OCI-LY7 (cell line): ENCODE results near the gene GAP43. TPM values are rescaled to one million over a fixed set of nuclear protein-coding genes. Genes with fewer than 3 reads are reported as not detected.

Experiments used
- BruUV-seq: library from RNA; stranded (reverse); fragments of 400-500 nt; replicated peaks from 2 replicates; lab custom pipeline; 2021; lab: Mats Ljungman, UMichigan
- CTCF ChIA-PET: fragments of 300-600 bp; sonication (Branson Sonifier 250); formaldehyde crosslinking; loops from one replicate; lab custom pipeline; 2022; ENCODE audit warnings: antibody characterized with exemption; ENCODE audit not compliant: unreplicated experiment; lab: Charles Lee
- POLR2A ChIA-PET: fragments of 300-600 bp; sonication (Branson Sonifier 250); formaldehyde crosslinking; loops from one replicate; lab custom pipeline; 2022; ENCODE audit warnings: antibody characterized with exemption; lab: Charles Lee
- DNase-seq: peaks from one replicate; pipeline ENCODE4 v3.0.0-alpha.2; 2015; ENCODE audit warnings: low spot score
- H2AFZ ChIP-seq: fragments of 200-600 bp; sonication (generic), shearing (Covaris generic); 2 replicates; pipeline ENCODE4 v1.6.1; 2014; ENCODE audit warnings: mild to moderate bottlenecking, antibody characterized with exemption, low read length, moderate library complexity
- H3K27ac ChIP-seq: fragments of 200-600 bp; sonication (generic); 2 replicates; pipeline ENCODE4 v1.5.1; 2014; ENCODE audit warnings: mixed run types, low read depth, mild to moderate bottlenecking, moderate library complexity, low read length, inconsistent platforms; ENCODE audit not compliant: poor library complexity, severe bottlenecking
- H3K36me3 ChIP-seq: fragments of 200-600 bp; sonication (generic); 2 replicates; pipeline ENCODE4 v1.6.1; 2014; ENCODE audit warnings: mild to moderate bottlenecking, antibody characterized with exemption, low read length, moderate library complexity, mixed read lengths; ENCODE audit not compliant: insufficient read depth
- H3K4me1 ChIP-seq: fragments of 200-600 bp; sonication (generic); 2 replicates; pipeline ENCODE4 v1.5.1; 2014; ENCODE audit warnings: mild to moderate bottlenecking, low read length; ENCODE audit not compliant: insufficient read depth, poor library complexity, severe bottlenecking
- H3K4me2 ChIP-seq: fragments of 200-600 bp; sonication (generic); 2 replicates; pipeline ENCODE4 v1.6.1; 2014; ENCODE audit warnings: mild to moderate bottlenecking, low read length
- H3K4me3 ChIP-seq: fragments of 200-600 bp; sonication (generic); 2 replicates; pipeline ENCODE4 v1.5.1; 2014; ENCODE audit warnings: mild to moderate bottlenecking, low read depth, low read length; ENCODE audit not compliant: poor library complexity, severe bottlenecking
- H3K79me2 ChIP-seq: fragments of 200-600 bp; sonication (generic); 2 replicates; pipeline ENCODE4 v1.6.1; 2016; ENCODE audit warnings: low read depth, mild to moderate bottlenecking, low read length, moderate library complexity, mixed read lengths; ENCODE audit not compliant: insufficient read depth
- H3K9me2 ChIP-seq: fragments of 200-600 bp; sonication (generic); 2 replicates; pipeline ENCODE4 v1.6.1; 2016; ENCODE audit warnings: mild to moderate bottlenecking, low read length, mixed read lengths; ENCODE audit not compliant: insufficient read depth
- H3K9me3 ChIP-seq: fragments of 200-600 bp; sonication (generic); 2 replicates; pipeline ENCODE4 v1.6.1; 2014; ENCODE audit warnings: mild to moderate bottlenecking, mixed run types, low read length, mixed read lengths
- H4K20me1 ChIP-seq: fragments of 200-600 bp; sonication (generic); 2 replicates; pipeline ENCODE4 v1.6.1; 2014; ENCODE audit warnings: mild to moderate bottlenecking, antibody characterized with exemption, low read length, moderate library complexity, mixed read lengths; ENCODE audit not compliant: insufficient read depth
- EZH2phosphoT487 ChIP-seq: fragments of 200-600 bp; sonication (generic); IDR thresholded peaks from 2 replicates; pipeline ENCODE4 v1.6.1; 2018; ENCODE audit warnings: low read depth, borderline replicate concordance, mild to moderate bottlenecking, mixed run types, antibody characterized with exemption, low read length, moderate library complexity, mixed read lengths
- intact Hi-C: fragments of 100-400 bp; cut with micrococcal nuclease; formaldehyde crosslinking; loops from one replicate; pipeline ENCODE4 v1.10.0; 2022; ENCODE audit not compliant: unreplicated experiment
- total RNA-seq, 2 experiments: library from RNA; depleted of rRNA in 1 of 2; stranded (reverse); fragments of >200 nt in 1 of 2; shearing (Covaris generic) in 1 of 2; gene quantifications; 2 replicates each; pipeline ENCODE4 v1.2.3, GENCODE V29; 2014 to 2022
- TF ChIP-seq, protein P1 (sequence below): fragments of 200-600 bp; sonication (generic); conservative IDR thresholded peaks from 2 replicates; pipeline ENCODE4 v1.5.1; 2014; ENCODE audit warnings: mild to moderate bottlenecking, antibody characterized with exemption, low read length, moderate library complexity, mixed read lengths

The GAP43 gene
- total RNA-seq, 2 experiments from 2014 or later = not detected

DNA sequence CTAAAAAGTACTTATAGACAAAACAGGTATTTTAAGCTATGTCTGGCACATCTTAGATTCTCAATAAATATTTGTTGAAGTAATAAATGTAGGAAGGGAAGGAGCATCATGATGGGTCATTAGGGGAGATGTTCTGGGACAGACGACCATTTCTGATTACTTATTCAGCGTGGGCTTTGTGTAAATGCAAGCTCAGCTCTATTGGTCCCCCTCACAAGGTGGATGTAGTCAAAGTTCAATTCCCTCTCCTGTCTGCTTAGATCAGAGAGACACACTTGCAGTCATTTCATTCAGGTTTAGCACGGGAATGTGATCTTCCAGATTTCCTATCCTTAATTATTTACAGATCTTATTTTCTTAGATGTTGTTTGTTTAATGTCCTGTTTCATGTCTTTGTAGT, 7.5 kb downstream of the GAP43 start:
- H3K9me3 ChIP-seq = no peaks in the 10 kb centered on the region
- no peaks in the 10 kb centered on the region for H3K36me3 ChIP-seq
- no peak overlapping the region for H3K27ac ChIP-seq
- CTCF ChIA-PET = no interaction called here
- DNase-seq = no peak
- H2AFZ ChIP-seq = no peak overlapping the region
- no peak overlapping the region for H3K4me3 ChIP-seq
- POLR2A ChIA-PET = no interaction called here
- no peak overlapping the region for H3K4me2 ChIP-seq
- no peaks in the 10 kb centered on the region for H3K4me1 ChIP-seq
- no TSS peak for BruUV-seq
- no peaks in the 10 kb centered on the region for H3K9me2 ChIP-seq
- H4K20me1 ChIP-seq = no peaks in the 10 kb centered on the region
- no peak for TF ChIP-seq EZH2phosphoT487
- TF ChIP-seq, protein P1, sequence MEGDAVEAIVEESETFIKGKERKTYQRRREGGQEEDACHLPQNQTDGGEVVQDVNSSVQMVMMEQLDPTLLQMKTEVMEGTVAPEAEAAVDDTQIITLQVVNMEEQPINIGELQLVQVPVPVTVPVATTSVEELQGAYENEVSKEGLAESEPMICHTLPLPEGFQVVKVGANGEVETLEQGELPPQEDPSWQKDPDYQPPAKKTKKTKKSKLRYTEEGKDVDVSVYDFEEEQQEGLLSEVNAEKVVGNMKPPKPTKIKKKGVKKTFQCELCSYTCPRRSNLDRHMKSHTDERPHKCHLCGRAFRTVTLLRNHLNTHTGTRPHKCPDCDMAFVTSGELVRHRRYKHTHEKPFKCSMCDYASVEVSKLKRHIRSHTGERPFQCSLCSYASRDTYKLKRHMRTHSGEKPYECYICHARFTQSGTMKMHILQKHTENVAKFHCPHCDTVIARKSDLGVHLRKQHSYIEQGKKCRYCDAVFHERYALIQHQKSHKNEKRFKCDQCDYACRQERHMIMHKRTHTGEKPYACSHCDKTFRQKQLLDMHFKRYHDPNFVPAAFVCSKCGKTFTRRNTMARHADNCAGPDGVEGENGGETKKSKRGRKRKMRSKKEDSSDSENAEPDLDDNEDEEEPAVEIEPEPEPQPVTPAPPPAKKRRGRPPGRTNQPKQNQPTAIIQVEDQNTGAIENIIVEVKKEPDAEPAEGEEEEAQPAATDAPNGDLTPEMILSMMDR = no peak
- intact Hi-C loops = no loop called here
- H3K79me2 ChIP-seq = no peaks in the 10 kb centered on the region

DNA sequence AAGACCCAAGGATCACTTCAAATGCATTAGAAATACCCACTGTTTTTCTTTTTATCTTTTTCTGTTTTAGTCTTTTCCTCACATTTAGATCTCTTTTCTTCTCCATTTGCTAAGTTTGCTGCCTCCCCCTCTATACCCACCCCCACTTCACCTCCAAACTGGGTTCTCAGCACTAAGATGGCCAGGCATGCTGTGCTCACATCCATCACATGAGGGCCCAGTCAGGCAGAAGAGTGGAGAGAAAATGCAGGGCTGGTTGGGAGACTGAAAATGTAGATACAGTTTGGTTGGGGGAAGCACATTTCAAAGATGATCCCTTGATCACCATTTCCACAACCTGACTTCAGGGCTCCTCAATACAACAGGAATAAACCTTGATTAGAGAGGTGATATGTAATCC, 8.7 kb downstream of the GAP43 start:
- CTCF ChIA-PET = no interaction called here
- BruUV-seq = no TSS peak
- intact Hi-C loops = no loop called here

DNA sequence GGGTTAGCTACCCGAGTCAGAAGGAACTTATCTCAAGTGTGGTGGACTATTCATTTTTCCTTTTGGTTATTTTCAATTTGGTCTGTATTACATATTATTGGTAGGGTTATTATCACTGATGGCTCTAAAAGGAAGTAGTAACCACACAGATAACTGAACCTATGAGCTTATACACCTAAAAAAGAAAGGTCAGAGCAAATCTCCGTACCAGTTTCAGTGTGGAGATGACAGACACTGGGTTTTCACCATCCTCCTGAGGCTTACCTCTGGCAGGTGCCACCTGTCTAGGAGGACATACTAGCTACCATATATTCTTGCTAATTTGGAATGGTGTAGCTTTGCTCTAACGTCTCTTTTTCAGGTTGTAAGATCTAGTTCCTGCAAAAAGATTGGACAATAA, 10.2 kb downstream of the GAP43 start:
- DNase-seq = no peak
- Histone ChIP-seq H3K36me3 (no peaks in the 10 kb centered on the region), H3K4me3 (no peak overlapping the region), H3K27ac (no peak overlapping the region), H2AFZ (no peak overlapping the region), H3K79me2 (no peaks in the 10 kb centered on the region), H3K9me3 (no peaks in the 10 kb centered on the region), H4K20me1 (no peaks in the 10 kb centered on the region), H3K4me1 (no peaks in the 10 kb centered on the region), H3K4me2 (no peak overlapping the region), H3K9me2 (no peaks in the 10 kb centered on the region)
- intact Hi-C loops = no loop called here
- BruUV-seq = no TSS peak
- ChIA-PET POLR2A (no interaction called here), CTCF (no interaction called here)
- no peak for TF ChIP-seq EZH2phosphoT487
- TF ChIP-seq, protein P1 = no peak

More for the DNA sequence above, 8.7 kb downstream of the GAP43 start:
- Histone ChIP-seq H3K4me3 (no peak overlapping the region), H3K36me3 (no peaks in the 10 kb centered on the region), H3K9me2 (no peaks in the 10 kb centered on the region), H4K20me1 (no peaks in the 10 kb centered on the region), H3K27ac (no peak overlapping the region), H3K9me3 (no peaks in the 10 kb centered on the region), H3K4me1 (no peaks in the 10 kb centered on the region), H2AFZ (no peak overlapping the region), H3K4me2 (no peak overlapping the region), H3K79me2 (no peaks in the 10 kb centered on the region)
- TF ChIP-seq, protein P1 = no peak
- TF ChIP-seq EZH2phosphoT487 = no peak
- POLR2A ChIA-PET = no interaction called here
- no peak for DNase-seq
